Hepatocyte (in vitro differentiated cells): ENCODE data around the gene MICU2.

Source experiments
- CTCF ChIP-seq: fragments of 200-600 bp; sonication (generic); IDR thresholded peaks from 2 replicates; pipeline ENCODE4 v1.5.1; 2016; ENCODE audit warnings: antibody characterized with exemption, mild to moderate bottlenecking; ENCODE audit not compliant: poor library complexity
- EZH2 ChIP-seq: fragments of 200-600 bp; sonication (generic); IDR thresholded peaks from 2 replicates; pipeline ENCODE4 v1.6.1; 2016; ENCODE audit warnings: antibody characterized with exemption, mild to moderate bottlenecking, borderline replicate concordance

GRCh38 chr13:21528616-21529015, 75.4 kb downstream of the MICU2 start:
- TF ChIP-seq CTCF: no peak
- TF ChIP-seq EZH2: no peak
